ENCODE measurements around the gene TEX264.
"Not testable (repeated sequence)": the region's sequence is repeated elsewhere in the genome, so short reads cannot be mapped to it uniquely, and the experiment has no call there.

The TEX264 gene

GRCh38 chr3:51712963-51713362 lies 41.9 kb downstream of the TEX264 start:
- in situ Hi-C loops (cut with MboI; ENCODE audit: low sequenced_read_pairs), result no loop called here

- in situ Hi-C loops (cut with MboI; ENCODE audit: low sequenced_read_pairs), result no loop called here
These were observed 44.4 kb downstream of the TEX264 start for GRCh38 chr3:51715231-51715976.

- in situ Hi-C loops (cut with MboI; ENCODE audit: low sequenced_read_pairs), result no loop called here
These were observed 44.9 kb downstream of the TEX264 start for GRCh38 chr3:51715977-51716294.

GRCh38 chr3:51716805-51717204 lies 45.8 kb downstream of the TEX264 start:
- in situ Hi-C loops (cut with MboI; ENCODE audit: low sequenced_read_pairs), result no loop called here

GRCh38 chr3:51717446-51717845 lies 46.4 kb downstream of the TEX264 start:
- in situ Hi-C loops (cut with MboI; ENCODE audit: low sequenced_read_pairs), result no loop called here

- in situ Hi-C loops (cut with MboI; ENCODE audit: low sequenced_read_pairs), result no loop called here
These were observed 46.9 kb downstream of the TEX264 start for GRCh38 chr3:51717947-51718346.

GRCh38 chr3:51718547-51719409 lies 47.7 kb downstream of the TEX264 start:
- in situ Hi-C loops (cut with MboI; ENCODE audit: low sequenced_read_pairs), result no loop called here

- in situ Hi-C loops (cut with MboI; ENCODE audit: low sequenced_read_pairs), result no loop called here
These were observed 48.5 kb downstream of the TEX264 start for GRCh38 chr3:51719410-51720025.

- in situ Hi-C loops (cut with MboI; ENCODE audit: low sequenced_read_pairs), result no loop called here
These were observed 49.4 kb downstream of the TEX264 start for GRCh38 chr3:51720292-51721061.

GRCh38 chr3:51721062-51721745 lies 50.2 kb downstream of the TEX264 start:
- in situ Hi-C loops (cut with MboI; ENCODE audit: low sequenced_read_pairs), result no loop called here

GRCh38 chr3:51722362-51722761 lies 51.3 kb downstream of the TEX264 start:
- in situ Hi-C loops (cut with MboI; ENCODE audit: low sequenced_read_pairs), result no loop called here

GRCh38 chr3:51727500-51727899 lies 56.4 kb downstream of the TEX264 start:
- in situ Hi-C loops (cut with MboI; ENCODE audit: low sequenced_read_pairs), result no loop called here

GRCh38 chr3:51729042-51729633 lies 58.1 kb downstream of the TEX264 start:
- in situ Hi-C loops (cut with MboI; ENCODE audit: low sequenced_read_pairs), result no loop called here

- in situ Hi-C loops (cut with MboI; ENCODE audit: low sequenced_read_pairs), result no loop called here
These were observed 63.0 kb downstream of the TEX264 start for GRCh38 chr3:51733859-51734571.

GRCh38 chr3:51734572-51734907 lies 63.5 kb downstream of the TEX264 start:
- in situ Hi-C loops (cut with MboI; ENCODE audit: low sequenced_read_pairs), result no loop called here

GRCh38 chr3:51735039-51735438 lies 64.0 kb downstream of the TEX264 start:
- in situ Hi-C loops (cut with MboI; ENCODE audit: low sequenced_read_pairs), result no loop called here

- in situ Hi-C loops (cut with MboI; ENCODE audit: low sequenced_read_pairs), result no loop called here
These were observed 64.9 kb downstream of the TEX264 start for GRCh38 chr3:51735950-51736349.

- in situ Hi-C loops (cut with MboI; ENCODE audit: low sequenced_read_pairs), result no loop called here
These were observed 68.1 kb downstream of the TEX264 start for GRCh38 chr3:51739110-51739509.

- in situ Hi-C loops (cut with MboI; ENCODE audit: low sequenced_read_pairs), result not testable (repeated sequence)
These were observed 71.3 kb downstream of the TEX264 start for GRCh38 chr3:51742320-51742719.

GRCh38 chr3:51742978-51743377 lies 71.9 kb downstream of the TEX264 start:
- in situ Hi-C loops (cut with MboI; ENCODE audit: low sequenced_read_pairs), result not testable (repeated sequence)

All from hTERT RPE-1 (cell line).